Osteoblast (primary cell): ENCODE measurements around the gene LRRN3. TPM values are rescaled to one million over a fixed set of nuclear protein-coding genes. Genes with fewer than 3 reads are reported as not detected.

Experiments
- DNase-seq: peaks from one replicate; pipeline ENCODE4 v3.0.0; 2011; ENCODE audit warnings: low spot score, mixed read lengths; ENCODE audit not compliant: insufficient read length; ENCODE audit errors: missing footprints
- H2AFZ ChIP-seq: 2 replicates; pipeline ENCODE4 v1.6.0; 2011; ENCODE audit warnings: mild to moderate bottlenecking, low read length
- H3K27ac ChIP-seq: 2 replicates; pipeline ENCODE4 v1.5.1; 2011; ENCODE audit warnings: mild to moderate bottlenecking, low read depth, low read length, moderate library complexity
- H3K27me3 ChIP-seq: 2 replicates; pipeline ENCODE4 v1.6.0; 2012; ENCODE audit warnings: mild to moderate bottlenecking, control low read depth, inconsistent platforms, low read length, moderate library complexity; ENCODE audit not compliant: insufficient read depth
- H3K36me3 ChIP-seq: 2 replicates; pipeline ENCODE4 v1.5.1; 2011; ENCODE audit warnings: mild to moderate bottlenecking, low read length, control low read depth, moderate library complexity; ENCODE audit not compliant: insufficient read depth
- H3K4me1 ChIP-seq: 2 replicates; pipeline ENCODE4 v1.5.1; 2011; ENCODE audit warnings: mild to moderate bottlenecking, low read length, control low read depth, moderate library complexity; ENCODE audit not compliant: insufficient read depth
- H3K4me2 ChIP-seq: 2 replicates; pipeline ENCODE4 v1.6.0; 2011; ENCODE audit warnings: mild to moderate bottlenecking, low read length; ENCODE audit not compliant: insufficient read depth
- H3K4me3 ChIP-seq: fragments of 200-600 bp; sonication (generic); 3 replicates; pipeline ENCODE4 v1.5.1; 2012; ENCODE audit warnings: mild to moderate bottlenecking, low read length, inconsistent platforms; ENCODE audit not compliant: insufficient read depth
- H3K79me2 ChIP-seq: 2 replicates; pipeline ENCODE4 v1.6.0; 2012; ENCODE audit warnings: mild to moderate bottlenecking, low read length, control low read depth, inconsistent platforms; ENCODE audit not compliant: insufficient read depth
- H3K9me3 ChIP-seq: 2 replicates; pipeline ENCODE4 v1.5.1; 2011; ENCODE audit warnings: low read depth, low read length, control low read depth
- H4K20me1 ChIP-seq: 2 replicates; pipeline ENCODE4 v1.6.0; 2012; ENCODE audit warnings: mild to moderate bottlenecking, low read length, control low read depth; ENCODE audit not compliant: insufficient read depth
- CTCF ChIP-seq: IDR thresholded peaks from 2 replicates; pipeline ENCODE4 v1.5.1; 2011; ENCODE audit warnings: mild to moderate bottlenecking, low read depth, low read length, moderate library complexity; ENCODE audit errors: extremely low read depth
- total RNA-seq: library from RNA; depleted of rRNA; stranded (reverse); fragments of >200 nt; gene quantifications from 2 replicates; pipeline ENCODE4 v1.2.3, GENCODE V29; 2012

LRRN3 gene
- total RNA-seq, 1 donor = 2.2 TPM

GRCh38 chr7:111101856-111102646, 11.1 kb downstream of the LRRN3 start:
- no peaks in the 10 kb centered on the region for H3K27me3 ChIP-seq
- H2AFZ ChIP-seq = no peak overlapping the region
- no peak overlapping the region for H3K4me2 ChIP-seq
- no peaks in the 10 kb centered on the region for H3K9me3 ChIP-seq
- no peaks in the 10 kb centered on the region for H3K79me2 ChIP-seq
- no peaks in the 10 kb centered on the region for H3K36me3 ChIP-seq
- no peaks in the 10 kb centered on the region for H4K20me1 ChIP-seq
- no peak for DNase-seq
- no peaks in the 10 kb centered on the region for H3K4me1 ChIP-seq
- TF ChIP-seq CTCF = no peak
- H3K4me3 ChIP-seq = no peak overlapping the region
- no peak overlapping the region for H3K27ac ChIP-seq

GRCh38 chr7:111103136-111103535, 12.2 kb downstream of the LRRN3 start:
- Histone ChIP-seq H3K4me1 (peaks cover 5% of the 10 kb centered on the region), H3K36me3 (no peaks in the 10 kb centered on the region), H3K79me2 (no peaks in the 10 kb centered on the region), H3K4me3 (no peak overlapping the region), H3K9me3 (no peaks in the 10 kb centered on the region), H2AFZ (no peak overlapping the region), H3K4me2 (no peak overlapping the region), H3K27me3 (no peaks in the 10 kb centered on the region), H3K27ac (no peak overlapping the region), H4K20me1 (no peaks in the 10 kb centered on the region)
- no peak for TF ChIP-seq CTCF
- DNase-seq = no peak

GRCh38 chr7:111103678-111104274, 12.8 kb downstream of the LRRN3 start:
- H3K4me3 ChIP-seq = no peak overlapping the region

More at GRCh38 chr7:111103678-111104274, 12.8 kb downstream of the LRRN3 start:
- H3K79me2 ChIP-seq = no peaks in the 10 kb centered on the region
- no peaks in the 10 kb centered on the region for H4K20me1 ChIP-seq
- H3K4me2 ChIP-seq = no peak overlapping the region
- peaks cover 9% of the 10 kb centered on the region for H3K4me1 ChIP-seq
- no peak overlapping the region for H2AFZ ChIP-seq
- no peak for DNase-seq
- no peak overlapping the region for H3K27ac ChIP-seq
- H3K36me3 ChIP-seq = no peaks in the 10 kb centered on the region
- H3K27me3 ChIP-seq = no peaks in the 10 kb centered on the region
- no peak for TF ChIP-seq CTCF
- H3K9me3 ChIP-seq = no peaks in the 10 kb centered on the region
